Erythroblast (primary cell): Measurements from ENCODE around the gene OR8G5.
A peak's percentile ranks its signal among the peaks of the same experiment; 100 is the strongest.

ENCODE experiments used
- DNase-seq, 2 experiments: peaks; one replicate each; lab custom pipeline; 2025; lab: John Stamatoyannopoulos, UW
- GATA1 ChIP-seq: IDR thresholded peaks from 2 replicates; pipeline ENCODE4 v1.6.1; 2011; ENCODE audit warnings: low read depth, mild to moderate bottlenecking, control low read depth, low read length, moderate library complexity
- POLR2A ChIP-seq: IDR thresholded peaks from 2 replicates; pipeline ENCODE4 v1.6.1; 2011; ENCODE audit warnings: mild to moderate bottlenecking, low read length

The OR8G5 gene

GRCh38 chr11:124274000-124274399, 17.8 kb downstream of the OR8G5 start:
- TF ChIP-seq GATA1 (no peak), POLR2A (no peak)
- DNase-seq = no peak

GRCh38 chr11:124276081-124276480, 19.9 kb downstream of the OR8G5 start:
- DNase-seq = peak; percentile 39 to 73
- no peak for TF ChIP-seq POLR2A
- TF ChIP-seq GATA1 = no peak

GRCh38 chr11:124277207-124277606, 21.0 kb downstream of the OR8G5 start:
- DNase-seq = no peak
- no peak for TF ChIP-seq POLR2A
- no peak for TF ChIP-seq GATA1

GRCh38 chr11:124277804-124278203, 21.6 kb downstream of the OR8G5 start:
- no peak for TF ChIP-seq GATA1
- TF ChIP-seq POLR2A = no peak
- DNase-seq = peak; percentile 48 to 59

- no peak for DNase-seq
- TF ChIP-seq GATA1 (no peak), POLR2A (no peak)
Observed at GRCh38 chr11:124278261-124278660, 22.1 kb downstream of the OR8G5 start.

GRCh38 chr11:124285610-124286344, 29.6 kb downstream of the OR8G5 start:
- no peak for TF ChIP-seq GATA1
- TF ChIP-seq POLR2A = no peak
- DNase-seq = no peak

GRCh38 chr11:124294687-124295086, 38.5 kb downstream of the OR8G5 start:
- no peak for DNase-seq
- TF ChIP-seq POLR2A (no peak), GATA1 (no peak)

GRCh38 chr11:124296016-124296415, 39.8 kb downstream of the OR8G5 start:
- TF ChIP-seq GATA1 = no peak
- DNase-seq = no peak

- no peak for TF ChIP-seq GATA1
- DNase-seq = no peak
Observed at GRCh38 chr11:124297921-124298320, 41.7 kb downstream of the OR8G5 start.

GRCh38 chr11:124301548-124301947, 45.4 kb downstream of the OR8G5 start:
- no peak for DNase-seq
- TF ChIP-seq GATA1 (no peak), POLR2A (no peak)

GRCh38 chr11:124302347-124303125, 46.4 kb downstream of the OR8G5 start:
- DNase-seq = no peak
- TF ChIP-seq GATA1 (no peak), POLR2A (no peak)

- TF ChIP-seq POLR2A (no peak), GATA1 (no peak)
- no peak for DNase-seq
Observed at GRCh38 chr11:124307093-124307492, 50.9 kb downstream of the OR8G5 start.

- DNase-seq = no peak
- TF ChIP-seq GATA1 = no peak
- TF ChIP-seq POLR2A = no peak
Observed at GRCh38 chr11:124310721-124311120, 54.5 kb downstream of the OR8G5 start.

- no peak for DNase-seq
Observed at GRCh38 chr11:124311269-124311668, 55.1 kb downstream of the OR8G5 start.

More at GRCh38 chr11:124311269-124311668, 55.1 kb downstream of the OR8G5 start:
- TF ChIP-seq GATA1 = no peak
- TF ChIP-seq POLR2A = no peak
